HG02642 (cell line): Measurements from ENCODE around the gene RNF148.
"Not testable (repeated sequence)": the region's sequence is repeated elsewhere in the genome, so short reads cannot be mapped to it uniquely, and the experiment has no call there.

Experiments used
- ATAC-seq: cut with Tn5 transposase; IDR thresholded peaks from one replicate; pipeline ENCODE4 v1.9.1; 2021; ENCODE audit warnings: mild to moderate bottlenecking; ENCODE audit not compliant: unreplicated experiment, poor library complexity

Gene RNF148

DNA sequence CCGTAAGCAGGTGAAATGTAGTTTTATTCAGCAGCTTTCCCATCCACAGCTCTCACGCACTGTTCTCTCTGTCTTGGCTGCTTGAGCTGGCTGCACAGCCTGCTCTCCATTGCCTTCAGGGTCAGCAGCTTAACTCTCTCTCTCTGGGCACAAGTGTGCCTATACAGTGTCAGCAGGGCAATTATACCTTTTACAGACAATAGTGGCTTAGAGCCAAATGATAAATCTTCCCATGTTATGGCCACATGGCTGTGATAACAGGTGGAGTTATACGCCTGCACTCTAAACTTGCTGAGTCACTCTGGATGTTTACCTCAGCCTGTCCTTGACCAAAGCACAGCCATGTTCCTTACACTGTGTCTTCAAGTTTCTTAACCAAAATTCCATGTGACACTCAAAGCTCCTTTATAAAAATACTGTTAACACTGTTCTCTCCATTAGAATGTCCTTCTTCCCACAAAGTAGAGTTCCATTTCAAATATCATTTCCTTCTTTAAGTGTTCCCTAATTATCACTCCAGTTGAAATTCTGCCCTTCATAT is 9.9 kb downstream of the RNF148 start:
- no peak for ATAC-seq

DNA sequence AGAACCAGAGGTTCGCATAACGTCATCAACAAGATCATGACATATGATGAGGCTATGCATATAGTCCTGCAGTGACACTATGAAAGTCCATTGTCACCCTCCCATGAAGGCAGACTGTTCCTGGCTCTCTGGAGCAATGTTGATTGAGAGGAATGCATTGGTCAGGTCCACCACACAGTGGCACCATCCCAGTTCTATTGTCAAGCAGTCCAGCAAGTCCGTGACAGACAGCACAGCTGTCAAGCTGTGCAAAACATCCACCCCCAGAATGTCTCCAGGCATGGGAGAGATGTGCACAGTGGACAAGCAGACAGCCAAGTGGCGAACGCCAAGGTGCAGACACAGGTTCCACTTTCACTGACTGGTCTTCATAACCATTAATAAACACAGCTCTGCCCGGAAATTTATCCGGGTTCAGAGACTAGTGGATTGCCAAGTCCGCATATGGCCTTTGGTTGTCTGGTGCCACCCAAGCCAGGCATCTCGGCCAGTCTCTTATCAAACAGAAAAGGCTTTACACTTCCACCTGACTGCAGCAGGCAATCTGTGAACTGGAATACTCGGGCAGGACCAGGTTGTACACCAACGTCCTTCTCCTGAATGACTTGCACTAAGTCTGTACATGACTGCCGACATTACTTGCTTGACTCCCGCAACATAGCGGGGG is 11.0 kb downstream of the RNF148 start:
- ATAC-seq: no peak

DNA sequence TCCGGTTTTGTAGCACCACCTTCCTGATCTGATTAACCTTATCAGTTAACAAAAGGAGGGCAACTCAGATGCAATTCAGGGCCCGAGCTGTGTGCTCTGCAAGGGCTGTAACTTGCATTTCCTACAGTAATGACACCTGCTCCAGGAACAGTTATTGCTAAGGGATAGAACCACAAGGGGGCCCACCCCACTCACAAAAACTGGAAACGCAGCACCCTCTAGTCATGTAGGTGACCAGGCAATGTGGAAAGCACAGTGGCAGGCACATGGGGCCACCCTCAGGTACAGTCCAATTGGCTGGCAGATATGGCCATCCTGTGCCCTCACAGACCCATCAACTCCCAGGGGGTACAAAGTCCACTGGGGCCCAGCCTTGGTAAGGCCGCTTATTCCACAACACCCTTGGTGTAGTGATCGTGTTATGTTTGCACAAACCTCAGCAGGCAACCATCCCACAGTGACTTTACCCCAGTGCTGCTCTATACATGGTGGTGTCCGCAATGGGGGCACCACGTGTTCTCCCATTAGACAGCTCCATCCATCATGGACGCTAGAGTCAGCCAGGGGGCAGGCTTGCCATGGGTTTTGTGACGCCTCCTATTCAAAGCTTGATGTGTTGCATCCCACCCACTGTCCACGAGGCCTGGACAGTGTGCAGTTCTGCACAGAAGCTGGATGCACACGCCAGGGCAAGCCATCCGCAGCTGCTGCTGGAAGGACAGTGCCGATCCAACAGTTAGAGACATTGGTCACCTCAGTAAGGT is 13.2 kb downstream of the RNF148 start:
- ATAC-seq: no peak

DNA sequence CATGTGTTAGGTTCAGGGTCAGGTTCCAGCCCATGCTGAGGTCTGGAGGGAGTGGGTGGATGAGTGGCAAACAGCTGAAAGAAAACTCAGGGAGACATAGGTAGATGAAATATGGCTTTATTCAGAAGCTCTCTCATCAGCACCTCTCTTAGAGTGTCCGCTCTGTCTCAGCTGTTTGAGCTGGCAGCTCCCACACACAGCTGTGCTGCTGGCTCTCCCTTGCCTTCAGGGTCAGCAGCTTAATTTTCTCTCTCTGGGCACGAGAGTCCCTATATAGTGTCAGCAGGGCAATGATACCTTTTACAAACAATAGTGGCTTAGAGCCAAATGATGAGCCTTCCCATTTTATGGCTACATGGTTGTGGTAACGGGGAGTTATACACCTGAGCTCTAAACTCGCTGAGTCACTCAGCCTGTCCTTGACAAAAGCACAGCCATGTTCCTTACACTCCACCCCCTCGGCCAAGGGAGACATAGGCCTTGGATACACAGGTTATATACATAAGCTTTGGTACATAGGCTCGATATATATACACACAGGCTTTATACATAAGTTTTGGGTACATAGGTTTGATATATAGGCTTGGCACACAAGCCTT is 14.2 kb downstream of the RNF148 start:
- ATAC-seq: no peak

DNA sequence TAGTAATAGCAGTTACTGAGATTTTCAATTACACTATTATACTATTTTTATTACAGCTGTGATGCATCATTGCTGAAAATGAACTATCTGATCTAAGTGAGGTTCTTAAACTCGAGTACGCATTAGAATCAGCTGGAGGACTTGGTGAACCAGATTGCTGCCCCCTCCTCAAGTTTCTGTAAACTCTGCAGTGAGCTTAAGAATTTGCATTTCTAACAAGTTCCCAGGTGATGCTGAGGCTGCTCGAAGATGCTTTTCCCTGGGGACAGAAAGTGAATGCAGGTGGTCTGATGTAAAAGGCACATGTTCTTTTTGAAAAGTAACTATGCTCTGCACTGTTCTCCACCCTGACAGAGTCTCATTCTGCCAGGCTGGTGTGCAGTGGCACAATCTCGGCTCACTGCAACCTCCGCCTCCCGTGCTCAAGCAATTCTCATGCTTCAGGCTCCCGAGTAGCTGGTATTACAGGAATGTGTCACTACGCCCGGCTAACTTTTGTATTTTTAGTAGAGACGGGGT is 16.3 kb downstream of the RNF148 start:
- no peak for ATAC-seq

DNA sequence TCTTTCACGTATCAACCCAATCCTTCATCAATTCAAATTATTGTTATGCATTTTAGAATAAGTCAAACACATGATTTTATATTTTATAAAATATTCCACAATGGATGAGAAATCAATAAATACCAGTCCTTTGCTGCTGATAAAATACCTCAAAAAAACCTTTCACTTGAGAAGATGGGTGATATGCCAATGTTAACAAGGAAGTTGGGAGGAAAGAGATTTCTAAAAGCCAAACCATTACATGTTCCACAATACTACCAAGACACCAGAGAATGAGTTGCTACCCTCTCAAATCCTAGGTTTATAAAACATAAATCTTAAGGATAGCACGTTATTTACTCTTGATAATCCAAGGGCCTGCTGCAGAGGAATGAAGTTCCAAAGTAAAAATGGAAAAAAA is 18.2 kb downstream of the RNF148 start:
- ATAC-seq: no peak

DNA sequence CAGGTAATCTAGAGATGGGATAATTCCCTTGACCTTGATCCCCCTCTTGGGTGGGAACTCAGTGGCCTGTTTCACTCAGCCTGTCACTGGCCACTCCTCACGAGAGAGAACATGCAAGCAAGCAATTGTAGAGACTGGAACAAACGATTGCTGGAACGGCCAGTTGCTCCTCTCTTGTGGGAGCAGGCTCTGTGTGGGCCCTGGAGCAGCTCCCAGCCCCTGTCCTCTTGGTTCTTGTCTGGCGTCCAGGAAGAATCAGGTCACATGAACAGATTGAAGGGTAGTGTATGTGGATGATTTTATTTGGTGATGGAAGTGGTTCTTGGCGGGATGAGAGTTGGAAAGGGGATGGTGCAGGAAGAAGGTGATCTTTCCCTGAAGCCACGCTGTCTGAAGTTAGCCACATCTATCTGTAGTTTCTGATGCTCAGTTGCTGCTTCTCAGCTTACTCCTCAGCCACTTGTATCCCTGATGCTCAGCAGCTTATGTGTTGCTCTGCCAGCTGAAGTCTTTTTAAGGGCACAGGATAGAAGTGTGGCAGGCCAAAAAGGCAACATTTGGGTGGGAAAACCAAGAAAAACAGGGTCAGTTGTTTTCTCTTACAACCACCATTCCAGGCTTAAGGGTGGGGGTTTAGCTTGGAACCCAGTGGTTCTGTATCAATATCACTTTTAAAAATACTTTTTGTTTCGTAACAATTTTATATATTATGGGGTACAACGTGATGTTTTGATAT is 19.7 kb downstream of the RNF148 start:
- no peak for ATAC-seq

DNA sequence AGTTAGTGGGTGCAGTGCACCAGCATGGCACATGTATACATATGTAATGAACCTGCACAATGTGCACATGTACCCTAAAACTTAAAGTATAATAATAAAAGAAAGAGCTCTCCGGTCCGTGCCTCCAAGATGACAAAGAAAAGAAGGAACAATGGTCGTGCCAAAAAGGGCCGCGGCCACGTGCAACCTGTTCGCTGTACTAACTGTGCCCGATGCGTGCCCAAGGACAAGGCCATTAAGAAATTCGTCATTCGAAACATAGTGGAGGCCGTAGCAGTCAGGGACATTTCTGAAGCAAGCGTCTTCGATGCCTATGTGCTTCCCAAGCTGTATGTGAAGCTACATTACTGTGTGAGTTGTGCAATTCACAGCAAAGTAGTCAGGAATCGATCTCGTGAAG is 21.5 kb downstream of the RNF148 start:
- not testable (repeated sequence) for ATAC-seq

DNA sequence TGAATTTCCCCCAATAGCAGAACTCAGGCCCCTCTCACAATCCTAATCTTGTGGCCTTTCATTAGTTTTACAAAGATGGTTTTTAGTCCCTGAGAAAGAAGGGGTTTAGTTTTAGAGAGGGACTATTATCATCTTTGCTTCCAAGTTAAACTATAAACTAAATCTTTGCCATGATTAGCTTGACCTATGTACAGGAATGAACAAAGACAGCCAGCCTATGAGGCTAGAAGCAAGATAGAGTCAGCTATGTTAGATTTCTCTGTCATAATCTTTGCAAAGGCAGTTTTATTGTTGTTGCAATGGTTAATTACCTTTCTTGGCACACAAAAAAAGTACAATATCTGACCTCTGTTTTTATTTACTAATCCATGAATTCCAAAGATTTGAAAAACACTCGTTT is 22.9 kb downstream of the RNF148 start:
- no peak for ATAC-seq

DNA sequence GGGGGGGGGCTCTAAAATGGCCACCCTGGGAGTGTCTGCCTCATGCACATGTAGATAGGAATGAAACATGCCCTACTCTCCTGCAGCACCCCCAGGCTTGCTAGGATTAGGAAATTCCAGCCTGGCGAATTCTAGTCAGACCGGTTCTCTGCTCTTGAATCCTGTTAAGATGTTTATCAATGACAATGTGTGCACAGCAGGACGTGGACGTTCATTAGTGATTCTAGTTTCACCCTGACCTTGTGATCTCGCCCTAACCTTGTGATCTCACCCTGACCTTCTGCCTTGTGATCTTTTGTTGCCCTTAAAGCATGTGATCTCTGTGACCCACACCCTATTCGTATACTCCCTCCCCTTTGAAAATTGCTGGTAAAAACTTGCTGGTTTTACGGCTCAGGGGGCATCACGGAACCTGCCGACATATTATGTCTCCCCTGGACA is 23.4 kb downstream of the RNF148 start:
- not testable (repeated sequence) for ATAC-seq

DNA sequence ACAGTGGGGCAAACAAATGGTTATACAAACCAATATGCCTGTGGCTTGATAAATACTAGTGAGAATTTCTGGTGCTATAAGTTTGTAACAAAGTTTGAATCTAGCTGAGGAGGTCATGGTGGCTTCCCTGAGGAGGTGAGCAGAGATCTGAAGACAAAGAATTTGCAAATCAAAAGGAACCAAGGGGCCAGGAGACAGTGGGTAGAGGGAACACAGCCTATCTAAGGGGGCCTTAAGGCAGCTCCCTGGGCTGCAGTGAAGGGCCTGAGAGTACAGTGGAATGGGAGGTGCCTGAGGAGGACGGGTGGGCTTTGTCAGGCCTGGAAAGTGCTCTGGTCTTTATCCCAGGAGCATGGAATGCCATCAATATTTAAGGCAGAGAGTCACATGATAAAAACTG is 25.6 kb downstream of the RNF148 start:
- no peak for ATAC-seq

DNA sequence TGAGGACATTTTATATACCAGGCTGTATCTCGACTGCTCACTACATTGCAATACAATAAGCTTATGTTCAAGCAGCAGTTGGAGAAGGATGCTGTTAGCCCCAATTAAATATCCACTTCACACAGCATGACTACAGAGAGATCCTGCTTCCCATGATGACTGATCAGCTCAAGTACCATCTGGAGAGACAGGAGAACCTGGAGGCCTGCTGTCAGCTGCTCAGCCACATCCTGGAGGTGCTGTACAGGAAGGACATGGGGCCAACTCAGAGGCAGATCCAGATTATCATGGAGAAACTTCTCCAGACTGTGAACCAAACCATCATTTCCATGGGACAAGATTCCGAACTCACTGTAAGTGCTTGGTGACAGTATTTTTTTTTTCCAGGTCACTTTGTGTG is 26.3 kb downstream of the RNF148 start:
- no peak for ATAC-seq

DNA sequence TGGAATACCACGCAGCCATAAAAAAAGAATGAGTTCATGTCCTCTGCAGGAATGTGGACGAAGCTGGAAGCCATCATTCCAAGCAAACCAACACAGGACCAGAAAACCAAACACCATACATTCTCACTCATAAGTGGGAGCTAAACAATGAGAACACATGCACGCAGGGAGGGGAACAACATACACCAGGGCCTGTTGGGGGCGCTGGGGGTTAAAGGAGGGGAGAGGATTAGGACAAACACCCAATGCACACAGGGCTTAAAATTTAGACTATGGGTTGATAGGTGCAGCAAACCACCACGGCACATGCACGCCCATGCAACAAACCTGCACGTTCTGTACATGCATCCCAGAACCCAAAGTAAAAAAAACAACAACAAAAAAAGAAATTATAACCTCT is 27.1 kb downstream of the RNF148 start:
- ATAC-seq: no peak

DNA sequence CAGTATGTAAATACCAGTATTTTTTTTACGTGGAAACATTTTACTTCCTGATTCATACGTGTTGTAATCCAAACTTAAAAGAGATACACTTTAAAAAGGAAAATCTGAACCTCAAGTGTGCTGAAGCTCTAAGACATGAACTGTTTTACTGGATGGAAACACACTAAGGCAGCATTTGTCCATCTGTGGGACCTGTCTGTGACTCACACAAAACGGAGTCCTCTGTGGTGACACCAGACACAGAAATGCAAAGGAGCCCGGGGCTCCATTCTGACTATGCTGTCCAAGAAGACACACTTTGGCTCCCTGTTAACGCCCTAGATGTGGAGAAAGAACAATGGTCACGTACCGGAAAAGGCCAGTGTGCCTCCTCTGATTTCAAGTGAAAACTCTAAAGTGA is 27.7 kb downstream of the RNF148 start:
- ATAC-seq: no peak

DNA sequence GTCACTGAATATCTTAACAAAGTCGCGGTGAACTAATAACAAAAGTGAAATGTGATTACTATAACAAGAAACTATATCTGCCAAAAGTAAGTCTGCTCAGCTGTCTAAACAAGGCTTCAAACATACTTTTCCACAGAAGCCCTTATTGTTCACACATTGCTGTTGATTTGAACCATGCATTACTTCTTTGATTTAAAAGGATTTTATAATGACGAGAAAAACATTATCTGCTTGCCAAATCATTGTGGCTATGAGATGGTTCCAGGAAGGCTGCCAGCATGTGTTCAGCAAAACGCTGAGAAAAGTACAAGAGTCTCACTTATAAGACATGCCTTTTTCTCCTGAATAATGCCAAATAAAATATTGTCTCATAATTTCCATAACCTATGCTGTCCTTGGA is 28.2 kb downstream of the RNF148 start:
- ATAC-seq: no peak

DNA sequence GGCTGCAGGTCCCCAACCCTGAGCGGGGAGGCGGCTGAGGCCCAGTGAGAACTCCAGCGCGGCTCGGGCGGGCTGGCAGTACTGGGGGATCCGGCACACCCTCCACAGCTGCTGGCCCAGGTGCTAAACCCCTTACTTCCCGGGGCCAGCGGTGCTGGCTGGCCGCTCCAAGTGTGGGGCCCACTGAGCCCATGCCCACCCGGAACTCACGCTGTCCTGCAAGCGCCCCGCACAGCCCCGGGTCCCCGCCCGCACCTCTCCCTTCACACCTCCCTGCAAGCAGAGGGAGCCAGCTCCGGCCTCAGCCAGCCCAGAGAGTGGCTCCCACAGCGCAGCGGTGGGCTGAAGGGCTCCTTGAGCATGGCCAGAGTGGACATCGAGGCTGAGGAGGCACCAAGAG is 28.8 kb downstream of the RNF148 start:
- no peak for ATAC-seq

DNA sequence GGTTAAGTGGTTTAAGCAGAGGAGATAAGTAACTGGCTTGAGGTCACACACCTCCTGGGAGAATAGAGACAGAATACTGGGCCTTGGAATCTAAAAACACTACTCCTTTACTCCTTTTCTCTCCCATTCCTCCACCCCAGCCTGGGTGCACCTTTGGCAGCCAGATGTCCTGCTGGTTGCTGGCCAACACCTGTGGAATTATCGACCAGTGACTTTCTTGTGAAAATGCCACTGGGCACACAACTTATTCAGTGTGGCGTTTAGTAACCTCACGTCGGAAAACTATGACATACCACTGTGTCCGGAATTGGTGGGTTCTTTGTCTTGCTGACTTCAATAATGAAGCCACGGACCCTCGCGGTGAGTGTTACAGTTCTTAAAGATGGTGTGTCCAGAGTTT is 30.2 kb downstream of the RNF148 start:
- ATAC-seq: no peak

DNA sequence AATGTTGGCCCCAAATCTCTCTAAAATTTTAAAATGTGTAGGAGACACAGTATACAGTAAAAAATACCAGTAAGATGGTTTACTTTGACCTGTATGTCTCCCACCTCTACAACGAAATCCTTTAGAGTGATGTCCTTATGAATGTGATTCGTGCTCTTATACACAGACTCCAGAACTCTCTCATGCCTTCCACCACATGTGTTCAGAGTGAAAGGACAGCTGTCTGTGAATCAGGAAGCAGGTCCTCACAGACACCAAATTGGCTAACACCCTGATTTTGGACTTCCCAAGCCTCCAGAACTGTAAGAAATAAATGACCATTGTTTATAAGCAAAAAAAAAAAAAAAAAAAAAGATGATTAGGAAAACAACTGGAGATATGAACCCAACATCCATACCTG is 39.0 kb downstream of the RNF148 start:
- no peak for ATAC-seq

DNA sequence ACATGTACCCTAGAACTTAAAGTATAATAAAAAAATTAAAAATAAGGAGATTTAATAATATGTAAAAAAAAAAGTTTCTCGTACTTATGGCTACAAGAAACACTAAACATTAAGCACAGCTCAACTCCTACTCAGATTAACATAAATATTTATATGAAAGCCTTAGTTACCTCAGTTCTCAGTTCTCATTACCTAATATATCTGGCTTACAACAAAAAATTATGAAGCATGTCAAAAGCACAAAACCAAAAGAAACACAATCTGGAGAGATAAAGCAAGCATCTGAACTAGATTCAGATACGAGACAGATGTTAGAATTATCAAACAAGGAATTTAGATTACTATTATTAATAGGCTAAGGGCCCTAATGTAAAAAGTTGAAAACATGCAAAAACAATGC is 43.9 kb downstream of the RNF148 start:
- no peak for ATAC-seq

DNA sequence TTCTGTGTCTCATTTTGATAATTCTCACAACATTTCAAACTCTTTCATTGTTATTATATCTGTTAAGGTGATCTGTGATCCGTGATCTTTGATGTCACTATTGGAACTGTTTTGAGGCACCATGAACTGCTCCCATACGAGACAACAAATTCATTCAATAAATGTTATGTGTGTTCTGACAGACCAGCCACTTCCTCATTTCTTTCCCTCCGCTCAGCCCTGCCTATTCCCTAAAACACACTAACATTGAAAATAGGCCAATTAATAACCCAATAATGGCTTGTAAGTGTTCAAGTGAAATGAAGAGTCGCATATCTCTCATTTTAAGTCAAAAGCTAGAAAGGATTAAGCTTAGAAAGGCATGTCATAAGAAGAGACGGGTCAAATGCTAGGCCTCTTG is 49.0 kb downstream of the RNF148 start:
- no peak for ATAC-seq

DNA sequence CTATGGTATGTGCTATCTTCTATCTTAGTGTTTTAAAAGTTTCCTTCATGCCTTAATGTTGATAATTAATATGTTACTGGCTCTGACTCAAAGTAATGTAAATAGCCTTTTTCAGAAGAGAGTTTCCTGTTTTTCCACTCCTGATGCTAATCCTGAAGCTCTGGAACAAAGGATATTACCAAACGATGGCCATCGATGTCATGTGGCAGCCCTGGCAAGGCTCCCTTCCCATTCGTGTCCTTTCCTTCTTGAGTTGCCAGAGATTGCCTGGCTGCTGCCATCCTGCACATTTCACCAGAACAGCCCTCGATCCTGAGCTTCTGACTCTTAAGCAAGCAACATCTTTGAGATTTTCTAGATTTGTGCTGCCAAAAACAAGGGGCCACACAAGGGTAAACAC is 49.8 kb downstream of the RNF148 start:
- no peak for ATAC-seq
